Hematopoietic multipotent progenitor cell treated with erythropoietin and hydrocortisone succinate and interleukin-3 and kit ligand, for 15 days (in vitro differentiated cells): ENCODE data around the gene RCAN3.

Experiments
- DNase-seq: peaks from one replicate; pipeline ENCODE4 v3.0.0-alpha.2; 2015; ENCODE audit warnings: low spot score

The RCAN3 gene

DNA sequence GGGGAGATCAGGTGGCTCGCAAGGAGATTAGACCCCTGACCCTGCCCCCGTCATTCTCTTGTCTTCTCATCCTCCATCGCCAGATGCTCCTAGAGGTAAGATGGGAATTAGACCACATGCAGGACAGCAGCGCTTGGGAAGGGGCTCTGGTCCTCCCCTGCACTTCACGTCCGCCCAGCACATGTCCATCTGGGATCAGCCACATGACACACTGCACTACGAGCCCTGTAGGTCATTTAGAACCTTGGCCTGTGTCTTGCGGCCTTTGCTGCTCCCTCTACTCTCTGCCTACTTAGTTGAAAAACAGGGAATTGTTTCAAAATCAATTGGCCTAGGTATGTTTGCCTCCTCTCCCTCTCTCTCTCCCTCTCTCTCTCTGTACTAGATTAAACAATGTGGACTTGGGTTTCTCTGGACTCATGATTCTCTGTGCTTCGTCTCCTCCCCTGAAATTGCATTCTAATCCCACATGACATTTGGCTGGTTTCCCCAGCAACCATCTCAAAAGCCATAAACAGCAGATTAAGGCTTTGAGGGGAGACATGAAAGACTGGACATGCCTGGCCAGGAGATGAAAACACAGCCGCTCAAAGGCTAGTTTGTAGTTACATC is 49.4 kb downstream of the RCAN3 start:
- no peak for DNase-seq

DNA sequence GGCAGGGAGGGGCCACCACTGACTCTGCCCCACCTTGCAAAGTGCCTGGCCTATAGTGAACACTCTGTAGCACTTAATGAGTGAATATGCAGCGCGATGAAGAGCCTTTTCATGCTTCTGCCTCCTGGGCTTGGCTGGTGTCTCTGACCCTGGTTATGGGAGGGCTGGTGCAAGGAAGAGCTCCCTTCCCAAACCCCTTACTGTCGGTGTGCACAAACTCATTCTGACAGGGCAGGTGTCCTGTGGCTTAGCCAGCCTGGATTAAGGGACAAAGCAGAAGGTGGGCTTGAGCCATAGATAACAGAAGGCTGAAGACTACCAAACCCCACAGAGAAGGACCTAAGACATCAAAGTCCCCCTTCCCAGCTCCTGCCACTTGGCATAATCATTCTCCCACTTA is 51.3 kb downstream of the RCAN3 start:
- DNase-seq: no peak

DNA sequence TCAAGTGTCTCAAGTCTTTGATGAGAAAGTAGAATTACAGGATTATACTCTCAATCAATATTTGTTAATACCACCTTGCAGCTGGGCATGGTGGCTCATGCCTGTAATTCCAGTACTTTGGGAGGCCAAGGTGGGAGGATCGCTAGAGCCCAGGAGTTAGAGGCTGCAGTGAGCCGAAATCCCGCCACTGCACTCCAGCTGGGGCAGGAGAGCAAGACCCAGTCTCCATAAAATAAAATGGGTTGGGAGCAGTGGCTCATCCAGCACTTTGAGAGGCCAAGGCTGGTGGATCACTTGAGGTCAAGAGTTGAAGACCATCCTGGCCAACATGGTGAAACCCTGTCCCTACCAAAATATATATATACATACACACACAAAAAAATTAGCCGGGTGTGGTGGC is 52.1 kb downstream of the RCAN3 start:
- no peak for DNase-seq

DNA sequence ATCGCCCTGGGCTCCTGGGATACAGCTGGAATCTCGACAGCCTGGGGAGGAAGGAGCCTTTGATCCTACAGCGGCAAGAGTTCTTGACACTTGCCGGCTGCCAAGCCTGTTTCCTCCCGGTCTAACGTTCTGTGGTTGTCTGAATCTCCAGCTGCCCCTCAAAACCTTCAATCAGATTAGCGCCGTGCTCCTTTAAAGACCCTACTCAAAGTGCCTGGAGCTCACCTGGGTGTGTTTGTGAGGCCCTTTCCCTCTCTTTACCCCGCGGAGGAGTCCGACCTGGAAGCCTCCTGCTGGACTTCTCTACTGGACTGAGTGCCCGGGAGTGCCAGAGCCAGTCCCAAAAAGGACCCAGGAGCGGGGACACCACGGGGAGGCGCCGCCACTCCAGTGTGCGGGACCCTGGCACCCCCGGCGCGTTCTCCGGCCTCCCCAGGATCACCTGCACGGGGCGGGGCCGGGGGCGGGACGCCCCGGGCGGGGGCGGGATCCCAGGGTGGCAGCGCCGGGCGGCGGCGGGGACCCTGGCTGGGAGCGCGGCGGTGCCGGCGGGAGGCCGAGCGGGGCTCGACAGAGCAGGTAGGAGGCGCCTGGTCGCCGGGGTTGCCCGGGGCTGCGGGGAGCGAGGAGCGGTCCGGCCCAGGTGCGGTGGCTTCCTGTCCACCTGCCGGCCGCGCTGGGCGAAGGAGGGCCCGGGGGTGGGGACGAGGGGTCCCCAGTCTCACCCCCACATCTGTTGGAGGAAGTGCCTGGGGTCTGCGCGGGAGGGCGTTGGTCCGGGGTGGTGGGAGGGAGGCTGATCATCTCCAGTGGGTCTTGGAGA is 53.2 kb downstream of the RCAN3 start, which contains the start of gene NCMAP:
NCMAP (plus strand) TSS at position 497 of the 823 bp plus-strand sequence. CDS start 39,344 bp downstream, outside the sequence.
- no peak for DNase-seq

DNA sequence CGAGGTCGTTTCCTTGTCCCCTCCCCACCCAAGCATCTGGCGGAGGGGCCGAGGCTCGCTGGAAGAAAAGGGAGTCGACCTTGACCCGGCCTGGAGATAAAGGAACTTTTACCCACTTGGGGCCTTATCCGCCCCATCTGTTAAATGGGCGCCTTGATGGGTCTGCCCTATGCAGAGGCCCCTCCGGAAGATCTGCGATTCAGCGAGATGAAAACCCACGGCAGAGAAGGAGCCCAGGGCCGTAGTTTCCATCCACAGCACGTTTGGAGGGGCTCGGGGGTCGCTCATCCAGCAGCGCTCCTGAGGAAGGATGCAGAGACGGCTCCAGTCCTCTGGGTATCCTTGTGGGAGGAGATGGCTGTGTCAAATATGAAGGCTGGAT is 53.8 kb downstream of the RCAN3 start:
- DNase-seq: no peak

DNA sequence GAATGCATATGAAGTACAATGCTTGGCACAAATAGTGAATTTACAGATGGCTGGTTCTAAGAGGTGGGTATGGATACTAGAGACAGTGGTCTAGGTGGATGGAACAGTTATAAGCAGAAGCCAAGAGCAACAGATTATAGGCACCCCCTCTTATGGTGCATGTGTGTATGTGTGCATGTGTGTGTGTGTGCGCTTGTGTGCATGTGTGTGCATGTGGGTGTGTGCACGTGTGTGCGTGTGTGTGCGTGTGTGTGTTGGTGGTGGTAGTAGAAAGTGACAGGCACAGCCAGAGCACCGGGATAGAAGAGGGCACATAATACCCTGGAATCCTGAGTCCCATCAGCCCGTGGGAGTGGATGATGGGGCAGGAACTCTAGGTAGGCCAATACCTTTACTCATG is 54.6 kb downstream of the RCAN3 start:
- no peak for DNase-seq

DNA sequence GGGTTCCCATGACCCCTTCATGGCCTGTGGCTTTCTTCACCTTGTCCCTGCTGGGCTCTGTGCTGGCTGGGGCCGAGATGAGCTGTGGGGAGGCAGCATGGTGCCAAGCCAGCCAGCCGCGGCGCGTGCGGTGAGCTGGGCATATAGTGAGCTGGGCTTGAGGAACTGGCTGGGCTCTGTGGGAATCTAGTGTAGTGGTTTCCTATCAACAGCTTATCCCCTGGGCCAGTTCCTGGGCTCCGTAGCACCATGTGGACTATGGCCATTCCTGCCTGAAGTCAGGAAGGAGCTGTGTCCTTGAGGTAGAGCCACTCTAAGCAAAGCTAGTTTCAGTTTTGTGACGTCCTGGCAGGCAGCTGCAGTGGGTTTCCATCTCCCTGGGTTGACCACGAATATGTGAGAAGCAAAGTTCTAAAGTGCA is 55.1 kb downstream of the RCAN3 start:
- DNase-seq: no peak

DNA sequence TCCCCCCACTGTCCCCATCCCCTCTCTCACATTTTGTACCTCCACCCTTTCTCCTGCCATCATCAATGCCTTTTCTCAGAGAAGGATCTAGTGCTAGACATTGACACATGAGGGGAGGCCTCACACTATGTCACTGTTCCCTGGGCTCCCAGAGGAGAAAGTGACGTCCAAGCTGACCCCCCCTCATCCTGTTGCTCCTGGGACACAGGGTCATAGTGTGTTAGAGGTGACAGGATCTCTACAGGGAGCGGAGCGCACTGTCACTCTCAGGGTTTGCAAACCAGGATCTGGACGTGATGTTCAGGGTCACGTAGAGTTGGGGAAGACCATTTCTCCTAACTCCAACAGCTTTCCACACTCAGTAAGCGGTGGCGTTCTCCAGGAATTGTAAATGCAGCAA is 55.8 kb downstream of the RCAN3 start:
- no peak for DNase-seq

DNA sequence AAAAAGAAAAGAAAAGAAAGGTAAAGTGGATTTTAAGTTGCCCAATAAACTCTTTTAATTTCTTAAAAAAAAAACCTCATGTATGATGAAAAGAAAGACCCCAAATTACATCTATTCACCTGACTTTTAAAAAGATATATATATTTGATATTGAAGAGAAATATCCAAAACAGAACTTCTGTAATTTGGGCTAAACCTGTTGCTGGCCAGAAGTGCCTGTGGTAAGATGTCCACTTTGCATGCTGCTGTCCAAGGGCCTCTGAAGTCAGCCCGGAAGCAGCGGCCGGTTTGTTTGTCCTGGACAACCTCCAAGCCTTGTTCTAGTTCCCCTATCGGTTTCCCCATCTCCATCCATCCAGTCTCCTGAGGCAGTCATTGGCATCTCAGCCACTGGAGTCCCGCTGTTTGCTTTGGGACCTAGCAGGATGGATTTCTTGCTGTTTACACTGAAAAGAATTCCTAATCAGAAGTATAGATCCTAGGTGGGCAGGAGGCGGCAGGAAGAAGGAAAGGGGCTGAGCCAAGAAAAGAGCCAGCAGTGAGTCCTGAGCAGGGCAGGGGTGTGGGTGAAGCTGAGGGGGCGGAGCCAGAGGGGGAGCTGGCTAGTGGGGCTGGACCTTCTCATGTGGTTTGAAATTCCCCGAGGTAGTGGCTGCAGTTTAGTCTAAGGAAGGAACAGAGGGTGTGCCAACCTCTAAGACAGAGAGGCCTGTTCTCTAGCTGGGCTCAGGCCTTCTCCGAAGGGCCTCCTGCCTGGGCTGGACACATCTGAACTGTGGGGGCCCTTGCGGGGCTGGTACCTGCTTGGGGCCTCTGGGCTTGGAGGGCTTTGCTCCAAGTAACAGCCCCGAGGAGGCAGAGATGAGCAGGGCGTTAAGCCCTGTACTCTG is 56.5 kb downstream of the RCAN3 start:
- no peak for DNase-seq

DNA sequence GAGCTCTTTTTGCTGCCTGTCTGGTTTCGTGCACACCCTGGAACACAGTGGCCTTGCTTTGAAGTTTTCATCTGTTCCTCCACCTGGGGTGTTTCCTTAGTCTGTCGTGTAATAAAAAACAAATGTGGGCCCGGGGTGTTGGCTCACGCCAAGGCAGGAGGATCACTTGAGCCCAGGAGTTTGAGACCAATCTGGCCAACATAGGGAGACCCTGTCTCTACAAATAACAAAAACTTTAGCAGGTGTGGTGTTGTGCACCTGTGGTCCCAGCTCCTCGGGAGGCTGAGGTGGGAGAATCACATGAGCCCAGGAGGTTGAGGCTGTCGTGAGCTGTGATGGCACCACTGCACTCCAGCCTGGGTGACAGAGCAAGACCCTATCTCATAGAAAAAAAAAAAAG is 57.7 kb downstream of the RCAN3 start:
- no peak for DNase-seq

DNA sequence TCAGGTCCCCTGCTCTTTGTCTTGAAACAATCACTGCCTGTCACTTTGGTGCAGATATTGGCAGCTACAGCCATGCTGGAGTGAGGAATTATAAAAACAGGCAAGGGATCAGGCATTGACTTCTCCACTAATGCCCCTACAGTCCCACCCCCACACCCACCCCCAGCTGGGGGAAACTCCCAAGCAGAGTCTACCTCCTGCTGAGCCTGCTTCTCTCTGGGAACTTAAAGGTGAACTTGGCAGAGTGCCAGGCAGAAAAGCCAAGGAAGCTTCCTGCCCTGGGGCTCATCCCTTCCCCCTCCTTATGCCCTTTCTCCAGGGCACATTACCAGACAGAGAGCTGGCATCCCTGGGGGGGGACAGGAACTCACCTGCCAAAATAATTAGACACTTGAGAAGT is 60.0 kb downstream of the RCAN3 start:
- DNase-seq: no peak

DNA sequence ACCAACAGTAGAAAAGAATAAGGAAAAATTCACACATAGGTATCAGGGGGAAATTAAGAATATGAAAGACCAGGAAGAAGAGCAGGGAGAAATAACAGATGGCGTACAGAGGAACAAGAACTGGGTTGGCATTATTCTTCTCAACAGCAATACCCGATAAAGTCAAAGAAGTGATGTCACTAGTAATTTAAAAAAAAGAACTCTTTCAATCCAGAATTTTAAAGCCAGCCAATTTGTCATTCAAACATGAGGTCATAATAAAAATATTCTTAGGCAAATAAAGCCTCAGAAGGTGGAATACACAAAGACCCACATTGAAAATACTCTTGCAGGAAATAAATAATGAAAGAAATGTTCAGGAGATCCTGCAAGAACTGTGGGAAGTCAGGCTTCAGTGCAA is 62.1 kb downstream of the RCAN3 start:
- DNase-seq: no peak

DNA sequence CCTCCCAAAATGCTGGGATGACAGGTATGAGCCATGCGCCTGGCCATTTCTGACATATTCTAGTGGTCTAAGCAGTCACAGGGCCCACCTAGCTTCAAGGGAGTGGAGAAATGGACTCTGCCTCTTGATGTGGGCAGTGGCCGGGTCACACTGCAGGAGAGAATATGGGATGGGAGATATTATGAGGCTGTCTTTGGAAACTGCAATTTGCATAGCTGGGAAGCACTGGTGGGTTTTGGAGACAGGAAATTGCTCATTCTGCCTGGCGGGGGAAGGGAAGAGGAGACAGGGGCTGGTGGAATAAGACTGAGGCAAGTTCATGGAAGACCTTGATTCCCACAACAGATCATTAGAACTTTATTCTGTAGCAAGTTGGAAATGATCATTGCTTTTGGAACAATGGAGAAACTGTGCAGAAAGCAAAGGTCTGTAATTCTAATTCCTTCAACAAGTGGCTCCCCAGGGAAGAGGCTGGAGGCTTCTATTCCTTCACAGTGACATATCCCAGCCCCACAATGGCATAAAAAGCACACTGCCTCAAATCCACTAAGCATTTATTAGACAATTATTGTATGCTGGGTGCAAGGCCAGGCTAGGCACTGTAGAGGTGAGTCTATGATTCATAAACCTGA is 63.7 kb downstream of the RCAN3 start:
- no peak for DNase-seq

DNA sequence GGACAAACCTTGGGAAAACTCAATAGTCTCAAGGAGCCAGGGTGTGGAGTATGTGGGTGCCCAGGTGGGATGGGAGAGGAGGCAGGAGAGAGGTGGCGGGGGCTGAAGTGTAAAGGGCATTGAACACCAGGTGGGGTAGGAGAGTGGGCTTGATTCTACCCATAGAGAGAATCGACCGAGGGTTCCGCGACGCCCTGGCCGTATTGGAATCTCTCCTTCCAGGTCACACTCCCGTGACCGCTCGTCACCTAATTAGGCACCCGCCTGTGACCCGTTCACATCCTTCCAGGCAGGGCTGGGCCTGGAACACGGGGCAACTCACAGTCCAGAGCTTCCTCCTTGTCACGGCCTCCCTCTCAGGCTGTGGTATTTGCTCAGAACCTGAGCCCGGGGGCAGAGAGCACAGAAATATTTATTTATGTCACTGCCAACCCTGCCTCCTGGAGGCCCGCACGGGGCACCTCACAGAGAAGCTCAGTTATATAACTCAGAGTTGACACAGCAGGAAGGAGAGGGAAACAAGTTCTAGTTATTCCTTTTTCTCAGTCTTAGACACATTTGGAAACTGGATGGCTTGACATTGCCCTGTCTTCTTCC is 65.3 kb downstream of the RCAN3 start:
- DNase-seq: no peak

DNA sequence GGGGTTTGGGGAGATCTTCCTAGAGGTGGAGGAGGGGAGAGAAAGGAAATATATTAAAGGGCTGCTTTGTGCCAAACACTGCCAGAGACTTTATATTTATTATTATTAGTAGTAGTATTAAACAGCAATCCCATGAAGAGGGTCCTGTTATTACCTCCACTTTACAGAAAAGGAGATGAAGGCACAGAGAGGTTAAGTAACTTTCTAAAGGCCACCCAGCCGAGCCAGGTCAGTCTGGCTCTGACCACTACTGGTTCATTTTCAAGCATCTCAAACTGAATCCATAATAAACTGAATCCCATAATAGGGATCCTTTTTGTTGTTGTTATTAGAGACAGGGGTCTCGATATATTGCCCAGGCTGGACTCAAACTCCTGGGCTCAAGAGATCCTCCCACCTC is 65.8 kb downstream of the RCAN3 start:
- no peak for DNase-seq

DNA sequence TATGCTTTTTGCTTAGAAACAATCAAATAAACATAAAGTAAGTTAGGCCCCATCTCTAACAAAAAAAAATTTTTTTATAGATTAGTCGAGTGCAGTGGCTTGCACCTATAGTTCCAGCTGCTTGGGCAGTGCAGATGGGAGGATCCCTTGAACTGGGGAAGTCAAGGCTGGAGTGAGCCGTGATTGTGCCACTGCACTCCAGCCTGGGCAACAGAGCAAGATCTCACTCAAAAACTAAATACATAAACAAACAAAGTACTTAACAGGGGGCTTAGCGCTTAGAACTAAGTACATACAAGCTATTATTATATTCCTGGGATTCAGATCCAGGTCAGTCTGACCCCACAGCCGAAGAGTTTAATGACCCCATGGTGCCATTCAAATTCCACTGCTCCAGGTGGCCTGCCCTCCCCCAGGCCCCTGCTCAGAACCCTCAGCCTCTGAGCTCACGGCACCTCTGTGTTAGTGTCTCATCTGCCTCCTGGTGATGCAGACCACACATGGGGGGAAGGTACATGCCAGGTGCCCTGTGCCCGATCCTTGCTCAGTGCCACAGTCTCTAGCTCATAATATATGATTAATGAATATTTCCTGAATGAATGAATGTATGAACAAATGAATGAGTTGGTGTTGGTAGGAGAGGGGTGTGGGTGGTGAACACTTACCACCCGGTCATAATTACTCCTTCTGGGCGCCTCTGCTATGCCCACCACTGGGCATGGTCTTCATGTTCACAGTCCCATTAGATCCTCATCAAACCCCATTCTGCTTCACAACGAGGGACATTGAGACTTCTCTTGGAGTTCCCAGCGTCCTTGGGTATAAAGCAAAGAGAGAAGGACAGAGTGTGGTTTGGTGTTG is 67.9 kb downstream of the RCAN3 start:
- no peak for DNase-seq

DNA sequence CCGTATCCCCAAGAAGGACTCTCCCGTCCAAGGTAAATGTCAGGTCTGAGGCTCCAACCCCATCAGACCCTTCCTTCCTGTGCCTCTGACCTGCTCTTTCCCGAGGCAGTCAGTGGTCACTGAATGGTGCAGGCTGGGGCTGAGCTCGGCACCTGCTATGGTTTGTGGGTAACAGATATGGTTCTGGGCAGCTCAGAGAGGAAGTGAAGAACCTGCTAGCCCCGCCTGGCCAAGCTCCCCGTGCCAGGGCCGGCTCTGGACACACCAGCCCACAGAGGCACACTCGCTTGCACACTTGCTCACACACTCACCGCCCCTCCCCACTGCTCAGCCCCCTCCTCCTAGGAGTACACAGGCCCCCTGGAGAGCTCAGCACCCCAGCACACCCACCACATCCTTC is 69.7 kb downstream of the RCAN3 start:
- no peak for DNase-seq

DNA sequence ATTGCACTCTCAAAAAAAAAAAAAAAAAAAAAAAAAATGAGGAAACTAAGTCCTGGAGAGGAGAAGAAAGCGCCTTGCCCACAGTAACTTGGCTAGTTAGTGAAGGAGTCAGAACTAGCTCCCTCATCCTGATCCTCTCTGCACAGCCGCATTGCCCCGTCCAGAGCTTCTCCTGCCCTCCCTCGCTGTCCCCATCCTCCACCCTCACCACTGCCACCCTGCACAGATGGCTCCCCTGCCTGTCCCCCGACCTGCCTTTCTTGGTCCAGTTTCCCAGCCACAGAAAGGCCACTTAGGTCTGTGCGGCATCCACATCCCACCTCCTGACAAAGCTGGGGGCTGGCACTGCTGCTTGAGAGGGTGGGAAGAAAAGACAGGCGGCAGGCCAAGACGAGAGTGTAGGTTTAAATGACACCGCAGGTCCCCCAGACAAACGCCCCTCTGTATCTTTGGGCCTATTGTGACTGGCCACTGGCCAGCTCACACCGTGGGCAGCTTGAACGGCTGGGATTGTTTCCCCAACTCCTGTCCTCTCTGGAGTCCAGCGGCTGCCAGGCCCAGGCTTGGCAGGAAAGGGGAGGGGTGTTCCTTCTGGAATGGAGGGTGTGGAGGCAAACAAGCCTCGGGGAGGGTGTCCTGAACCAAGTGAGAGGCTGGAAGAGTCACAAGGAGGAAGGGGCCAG is 73.4 kb downstream of the RCAN3 start:
- no peak for DNase-seq

DNA sequence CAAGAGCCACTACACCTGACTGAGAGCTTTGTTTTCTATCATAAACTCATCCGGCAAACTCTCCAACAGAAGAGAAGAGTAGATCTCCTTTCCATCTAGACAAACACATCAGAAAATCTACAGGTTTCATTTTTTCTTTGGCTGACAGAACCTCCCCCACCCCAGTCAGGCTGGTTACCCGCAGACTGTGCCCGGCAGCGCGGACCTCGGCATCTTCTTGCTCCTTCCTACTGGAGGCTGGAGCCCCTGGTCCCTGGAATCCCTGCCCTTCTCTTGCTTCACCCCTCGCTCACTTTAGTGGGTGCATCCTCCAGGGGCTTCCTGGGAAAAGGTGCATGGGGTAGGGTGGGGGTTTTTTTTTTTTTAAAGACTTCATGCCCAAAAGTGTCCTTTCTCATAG is 76.2 kb downstream of the RCAN3 start:
- no peak for DNase-seq

DNA sequence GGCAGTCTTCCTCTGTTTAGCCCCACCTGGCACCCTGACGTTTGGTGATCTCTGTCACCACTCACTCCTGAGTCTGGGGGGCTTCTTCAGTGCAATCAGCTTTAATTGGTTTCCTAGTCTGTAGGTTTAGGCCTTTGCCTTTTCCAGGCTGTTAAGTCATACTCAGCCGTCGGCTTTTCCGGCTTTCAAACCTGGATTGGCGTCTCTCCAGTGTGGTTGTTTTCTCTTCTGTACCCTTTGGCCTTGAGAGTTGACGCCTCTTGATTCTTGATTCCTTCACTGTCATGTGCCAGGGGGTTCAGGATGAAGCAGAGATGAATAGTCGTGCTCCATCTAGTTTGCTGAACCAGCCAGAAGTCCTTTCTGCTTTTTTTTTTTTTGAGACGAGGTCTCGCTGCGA is 78.1 kb downstream of the RCAN3 start:
- no peak for DNase-seq
